GM06990 (cell line): ENCODE measurements around the gene PTCSC3.

Source experiments
- DNase-seq: peaks from one replicate; pipeline ENCODE4 v3.0.0-alpha.2; 2011; ENCODE audit not compliant: insufficient read length; ENCODE audit errors: extremely low read depth
- H3K27me3 ChIP-seq: replicated peaks from 2 replicates; pipeline ENCODE4 v1.6.0; 2011; ENCODE audit warnings: low read length; ENCODE audit not compliant: control insufficient read depth, insufficient read depth
- H3K36me3 ChIP-seq: 2 replicates; pipeline ENCODE4 v1.5.1; 2011; ENCODE audit warnings: low read length; ENCODE audit not compliant: control insufficient read depth, insufficient read depth
- H3K4me3 ChIP-seq: replicated peaks from 2 replicates; pipeline ENCODE4 v1.5.1; 2011; ENCODE audit warnings: low read depth, mild to moderate bottlenecking, control low read depth, low read length
- CTCF ChIP-seq: IDR thresholded peaks from 2 replicates; pipeline ENCODE4 v1.5.1; 2011; ENCODE audit warnings: low read length, control low read depth, mild to moderate bottlenecking, inconsistent platforms; ENCODE audit not compliant: insufficient read depth, poor library complexity, severe bottlenecking

Gene PTCSC3

DNA sequence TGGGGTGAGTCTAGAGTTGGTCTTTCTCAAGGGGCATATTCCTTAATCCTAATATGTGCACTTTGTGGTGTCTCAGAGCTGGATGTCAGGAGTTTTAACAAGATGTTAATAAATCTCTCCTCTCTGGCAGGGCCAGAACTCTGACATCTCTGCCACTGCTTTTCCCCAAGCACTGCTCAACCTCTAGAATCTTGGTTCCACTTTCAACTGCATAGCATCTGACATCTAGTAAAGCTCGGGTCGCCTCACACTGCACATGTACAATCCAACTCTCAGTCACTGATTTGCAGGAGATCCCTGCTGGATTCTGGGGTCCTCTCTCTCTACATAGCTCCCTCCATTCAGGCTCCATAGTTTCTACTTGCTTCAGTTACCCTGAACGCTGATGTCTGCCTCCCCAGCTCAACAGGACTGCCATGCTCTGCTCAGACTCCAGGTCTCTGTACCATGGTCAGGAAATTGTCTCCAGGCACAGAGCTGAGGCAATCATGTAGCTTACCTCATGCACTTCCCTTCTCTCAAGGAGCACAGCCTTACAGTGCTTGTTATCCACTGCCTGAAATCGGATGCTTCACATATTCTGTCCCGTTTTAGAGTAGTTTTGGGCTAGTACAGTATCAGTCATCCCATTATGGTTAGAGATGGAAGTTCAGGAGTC lies 1.6 kb downstream of the PTCSC3 start:
- no peak for DNase-seq
- no peaks in the 10 kb centered on the region for H3K36me3 ChIP-seq
- H3K27me3 ChIP-seq = no peaks in the 10 kb centered on the region
- no peak for TF ChIP-seq CTCF
- H3K4me3 ChIP-seq = no peak overlapping the region

GRCh38 chr14:36173161-36173560 lies 3.4 kb downstream of the PTCSC3 start:
- DNase-seq = no peak

DNA sequence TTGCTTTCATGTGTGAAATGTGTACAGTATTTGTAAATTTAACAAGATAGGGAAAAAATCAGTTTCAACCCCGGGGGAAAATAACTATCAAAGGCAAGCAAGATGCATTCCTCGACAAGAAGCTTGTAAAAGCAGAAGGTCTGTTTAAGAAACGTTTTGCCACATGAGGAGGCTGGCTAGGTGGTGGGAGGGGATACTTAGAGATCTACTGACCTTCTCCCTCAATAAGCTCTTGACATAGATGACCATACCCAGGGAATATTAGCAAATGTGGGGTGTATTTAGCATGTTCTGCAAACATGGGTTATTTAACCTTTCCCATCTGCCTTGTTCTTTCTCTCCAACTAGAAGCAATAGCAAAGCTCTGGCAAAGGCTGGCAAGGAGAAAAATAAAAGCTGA lies 4.9 kb downstream of the PTCSC3 start:
- TF ChIP-seq CTCF = no peak
- no peaks in the 10 kb centered on the region for H3K27me3 ChIP-seq
- no peak overlapping the region for H3K4me3 ChIP-seq
- H3K36me3 ChIP-seq = no peaks in the 10 kb centered on the region
- DNase-seq = no peak

More at GRCh38 chr14:36173161-36173560, 3.4 kb downstream of the PTCSC3 start:
- Histone ChIP-seq H3K36me3 (no peaks in the 10 kb centered on the region), H3K4me3 (no peak overlapping the region), H3K27me3 (no peaks in the 10 kb centered on the region)
- no peak for TF ChIP-seq CTCF

- Histone ChIP-seq H3K4me3 (no peak overlapping the region), H3K36me3 (no peaks in the 10 kb centered on the region), H3K27me3 (no peaks in the 10 kb centered on the region)
- no peak for TF ChIP-seq CTCF
- no peak for DNase-seq
These were observed 9.1 kb downstream of the PTCSC3 start for GRCh38 chr14:36167431-36167830.

GRCh38 chr14:36163451-36163850 lies 13.1 kb downstream of the PTCSC3 start:
- H3K27me3 ChIP-seq = no peaks in the 10 kb centered on the region; the same call in 1 of the 2 replicates
- H3K4me3 ChIP-seq = no peak overlapping the region
- no peaks in the 10 kb centered on the region for H3K36me3 ChIP-seq
- TF ChIP-seq CTCF = no peak
- no peak for DNase-seq

- no peak for DNase-seq
- Histone ChIP-seq H3K4me3 (no peak overlapping the region), H3K36me3 (no peaks in the 10 kb centered on the region), H3K27me3 (no peaks in the 10 kb centered on the region; the same call in 1 of the 2 replicates)
- TF ChIP-seq CTCF = no peak
These were observed 14.3 kb downstream of the PTCSC3 start for GRCh38 chr14:36162267-36162666.
